Mucosa of rectum (tissue), 2 donors: ENCODE data around the gene ARHGAP21.

Experiments used
- H3K27ac ChIP-seq, 2 donors: one replicate each; pipeline ENCODE4 v1.7.0; 2013; ENCODE audit warnings: inconsistent platforms in 2 of 2, low read depth in 2 of 2, low read length in 2 of 2
- H3K27me3 ChIP-seq, 2 donors: one replicate each; pipeline ENCODE4 v1.7.0; 2013; ENCODE audit warnings: low read length in 2 of 2; ENCODE audit not compliant: control insufficient read depth in 2 of 2, insufficient read depth in 2 of 2
- H3K36me3 ChIP-seq, 2 donors: one replicate each; pipeline ENCODE4 v1.7.0; 2013; ENCODE audit warnings: low read length in 2 of 2; ENCODE audit not compliant: control insufficient read depth in 2 of 2, insufficient read depth in 2 of 2
- H3K4me1 ChIP-seq, 2 donors: one replicate each; pipeline ENCODE4 v1.7.0; 2013; ENCODE audit warnings: low read length in 2 of 2, mild to moderate bottlenecking in 1 of 2; ENCODE audit not compliant: control insufficient read depth in 2 of 2, insufficient read depth in 2 of 2
- H3K4me3 ChIP-seq, 2 donors: one replicate each; pipeline ENCODE4 v1.7.0; 2013; ENCODE audit warnings: low read length in 2 of 2
- H3K9ac ChIP-seq, 2 donors: one replicate each; pipeline ENCODE4 v1.7.0; 2013; ENCODE audit warnings: low read length in 2 of 2, low read depth in 1 of 2, mild to moderate bottlenecking in 1 of 2
- H3K9me3 ChIP-seq, 2 donors: one replicate each; pipeline ENCODE4 v1.7.0; 2013; ENCODE audit warnings: low read length in 2 of 2; ENCODE audit not compliant: control insufficient read depth in 2 of 2
- donor health status: healthy.
- donor health status: Normal muscosa, but diverticular disease.

ARHGAP21 gene

GRCh38 chr10:24618401-24618800 is 105.3 kb downstream of the ARHGAP21 start:
- Histone ChIP-seq H3K27me3 (no peaks in the 10 kb centered on the region), H3K9ac (no peak overlapping the region), H3K9me3 (no peaks in the 10 kb centered on the region), H3K4me1 (peaks cover 0 to 2% of the 10 kb centered on the region in 2 donors), H3K4me3 (no peak overlapping the region), H3K36me3 (peaks cover 17 to 21% of the 10 kb centered on the region in 2 donors), H3K27ac (no peak overlapping the region)

- Histone ChIP-seq H3K4me1 (peaks cover 0 to 2% of the 10 kb centered on the region in 2 donors), H3K9me3 (no peaks in the 10 kb centered on the region), H3K4me3 (no peak overlapping the region), H3K27me3 (no peaks in the 10 kb centered on the region), H3K9ac (no peak overlapping the region), H3K36me3 (peaks cover 17 to 21% of the 10 kb centered on the region in 2 donors), H3K27ac (no peak overlapping the region)
Measured at GRCh38 chr10:24617771-24618396, 105.8 kb downstream of the ARHGAP21 start.

- Histone ChIP-seq H3K4me1 (no peaks in the 10 kb centered on the region), H3K27me3 (no peaks in the 10 kb centered on the region), H3K27ac (no peak overlapping the region), H3K9ac (no peak overlapping the region), H3K9me3 (no peaks in the 10 kb centered on the region), H3K36me3 (peaks cover 17 to 21% of the 10 kb centered on the region in 2 donors), H3K4me3 (no peak overlapping the region)
Measured at GRCh38 chr10:24616536-24616935, 107.2 kb downstream of the ARHGAP21 start.

GRCh38 chr10:24606021-24606420 is 117.7 kb downstream of the ARHGAP21 start:
- Histone ChIP-seq H3K4me1 (no peaks in the 10 kb centered on the region), H3K36me3 (peaks cover 39 to 45% of the 10 kb centered on the region in 2 donors), H3K27me3 (no peaks in the 10 kb centered on the region), H3K27ac (no peak overlapping the region), H3K9ac (no peak overlapping the region), H3K4me3 (no peak overlapping the region), H3K9me3 (no peaks in the 10 kb centered on the region)

- Histone ChIP-seq H3K9me3 (no peaks in the 10 kb centered on the region), H3K4me1 (no peaks in the 10 kb centered on the region), H3K4me3 (no peak overlapping the region), H3K27ac (no peak overlapping the region), H3K27me3 (no peaks in the 10 kb centered on the region), H3K36me3 (peaks cover 47 to 54% of the 10 kb centered on the region in 2 donors), H3K9ac (no peak overlapping the region)
Measured at GRCh38 chr10:24605141-24605540, 118.5 kb downstream of the ARHGAP21 start.

- no peak overlapping the region for H3K27ac ChIP-seq
- H3K4me1 ChIP-seq: no peaks in the 10 kb centered on the region
- peaks cover 60 to 65% of the 10 kb centered on the region in 2 donors for H3K36me3 ChIP-seq
- no peak overlapping the region for H3K9ac ChIP-seq
- H3K4me3 ChIP-seq: no peak overlapping the region
- H3K9me3 ChIP-seq: no peaks in the 10 kb centered on the region
- H3K27me3 ChIP-seq: no peaks in the 10 kb centered on the region
Measured at GRCh38 chr10:24603333-24603732, 120.4 kb downstream of the ARHGAP21 start.

GRCh38 chr10:24597961-24598360 is 125.7 kb downstream of the ARHGAP21 start:
- no peaks in the 10 kb centered on the region for H3K4me1 ChIP-seq
- H3K27ac ChIP-seq: no peak overlapping the region
- H3K36me3 ChIP-seq: peaks cover 79% of the 10 kb centered on the region in 2 donors
- H3K9me3 ChIP-seq: no peaks in the 10 kb centered on the region
- H3K4me3 ChIP-seq: no peak overlapping the region
- H3K9ac ChIP-seq: no peak overlapping the region
- no peaks in the 10 kb centered on the region for H3K27me3 ChIP-seq

- no peak overlapping the region for H3K27ac ChIP-seq
- peaks cover 76 to 78% of the 10 kb centered on the region in 2 donors for H3K36me3 ChIP-seq
- no peaks in the 10 kb centered on the region for H3K4me1 ChIP-seq
- no peaks in the 10 kb centered on the region for H3K9me3 ChIP-seq
- no peak overlapping the region for H3K9ac ChIP-seq
- H3K4me3 ChIP-seq: no peak overlapping the region
- H3K27me3 ChIP-seq: no peaks in the 10 kb centered on the region
Measured at GRCh38 chr10:24597426-24597825, 126.3 kb downstream of the ARHGAP21 start.

GRCh38 chr10:24596217-24596930 is 127.3 kb downstream of the ARHGAP21 start:
- H3K36me3 ChIP-seq: peaks cover 71 to 78% of the 10 kb centered on the region in 2 donors

GRCh38 chr10:24590697-24591457 is 132.8 kb downstream of the ARHGAP21 start:
- no peaks in the 10 kb centered on the region for H3K4me1 ChIP-seq
- no peak overlapping the region for H3K4me3 ChIP-seq
- peaks cover 72 to 75% of the 10 kb centered on the region in 2 donors for H3K36me3 ChIP-seq
- no peaks in the 10 kb centered on the region for H3K9me3 ChIP-seq
- no peaks in the 10 kb centered on the region for H3K27me3 ChIP-seq
- no peak overlapping the region for H3K27ac ChIP-seq
- H3K9ac ChIP-seq: no peak overlapping the region

More at GRCh38 chr10:24596217-24596930, 127.3 kb downstream of the ARHGAP21 start:
- Histone ChIP-seq H3K4me1 (no peaks in the 10 kb centered on the region), H3K4me3 (no peak overlapping the region), H3K9ac (no peak overlapping the region), H3K27ac (no peak overlapping the region), H3K27me3 (no peaks in the 10 kb centered on the region), H3K9me3 (no peaks in the 10 kb centered on the region)
